Trophoblast cell (in vitro differentiated cells and primary cell): ENCODE data around the gene CAAP1.
A peak's percentile ranks its signal among the peaks of the same experiment; 100 is the strongest.

Source experiments
- DNase-seq, 2 donors: peaks; one replicate each; pipeline ENCODE4 v3.0.0-alpha.2; 2016
- H2AFZ ChIP-seq: 2 replicates; pipeline ENCODE4 v1.6.1; 2013; ENCODE audit warnings: low read length, moderate library complexity, mild to moderate bottlenecking; ENCODE audit not compliant: insufficient read depth, poor library complexity
- H2AK5ac ChIP-seq: 2 replicates; pipeline ENCODE4 v1.6.1; 2013; ENCODE audit warnings: mild to moderate bottlenecking, low read length
- H2BK120ac ChIP-seq: 2 replicates; pipeline ENCODE4 v1.6.1; 2013; ENCODE audit warnings: low read length, mild to moderate bottlenecking, moderate library complexity; ENCODE audit not compliant: insufficient read depth, poor library complexity
- H2BK12ac ChIP-seq: 2 replicates; pipeline ENCODE4 v1.6.1; 2013; ENCODE audit warnings: mild to moderate bottlenecking, low read length, moderate library complexity
- H2BK5ac ChIP-seq: 2 replicates; pipeline ENCODE4 v1.6.1; 2013; ENCODE audit warnings: low read length, low read depth, moderate library complexity, mild to moderate bottlenecking; ENCODE audit not compliant: poor library complexity
- H3K14ac ChIP-seq: 2 replicates; pipeline ENCODE4 v1.6.1; 2013; ENCODE audit warnings: mild to moderate bottlenecking, low read length
- H3K18ac ChIP-seq: 2 replicates; pipeline ENCODE4 v1.6.1; 2013; ENCODE audit warnings: mild to moderate bottlenecking, low read length
- H3K23ac ChIP-seq: 2 replicates; pipeline ENCODE4 v1.6.1; 2013; ENCODE audit warnings: low read length
- H3K27ac ChIP-seq: 2 replicates; pipeline ENCODE4 v1.5.1; 2013; ENCODE audit warnings: low read depth, mild to moderate bottlenecking, inconsistent platforms, low read length, moderate library complexity
- H3K27me3 ChIP-seq: 2 replicates; pipeline ENCODE4 v1.6.1; 2013; ENCODE audit warnings: inconsistent platforms, mild to moderate bottlenecking, low read length, moderate library complexity; ENCODE audit not compliant: insufficient read depth
- H3K36me3 ChIP-seq, 2 experiments: 1 replicate in 1 of 2; 2 replicates in 1 of 2; pipeline ENCODE4 v1.6.1; 2013; ENCODE audit warnings: low read length in 2 of 2, mild to moderate bottlenecking in 2 of 2, moderate library complexity in 1 of 2; ENCODE audit not compliant: insufficient read depth in 2 of 2, control insufficient read depth in 1 of 2
- H3K4ac ChIP-seq: 2 replicates; pipeline ENCODE4 v1.6.1; 2013; ENCODE audit warnings: low read depth, mild to moderate bottlenecking, low read length, moderate library complexity
- H3K4me1 ChIP-seq, 2 experiments: 1 replicate in 1 of 2; 2 replicates in 1 of 2; pipeline ENCODE4 v1.6.1; 2013; ENCODE audit warnings: low read length in 2 of 2, mild to moderate bottlenecking in 2 of 2, moderate library complexity in 1 of 2; ENCODE audit not compliant: insufficient read depth in 2 of 2, control insufficient read depth in 1 of 2
- H3K4me2 ChIP-seq: 2 replicates; pipeline ENCODE4 v1.6.1; 2013; ENCODE audit warnings: inconsistent platforms, mild to moderate bottlenecking, low read length, moderate library complexity
- H3K4me3 ChIP-seq: 2 replicates; pipeline ENCODE4 v1.5.1; 2013; ENCODE audit warnings: mild to moderate bottlenecking, low read depth, low read length, inconsistent platforms
- H3K79me1 ChIP-seq: one replicate; pipeline ENCODE4 v1.6.1; 2013; ENCODE audit warnings: low read length
- H3K79me2 ChIP-seq: 2 replicates; pipeline ENCODE4 v1.6.1; 2013; ENCODE audit warnings: low read length, mild to moderate bottlenecking; ENCODE audit not compliant: control insufficient read depth, insufficient read depth, poor library complexity
- H3K9ac ChIP-seq: 2 replicates; pipeline ENCODE4 v1.6.1; 2013; ENCODE audit warnings: mild to moderate bottlenecking, low read length
- H3K9me3 ChIP-seq: 2 replicates; pipeline ENCODE4 v1.6.1; 2013; ENCODE audit warnings: low read depth, mild to moderate bottlenecking, control low read depth, inconsistent platforms, low read length; ENCODE audit not compliant: insufficient read depth
- H4K12ac ChIP-seq: 2 replicates; pipeline ENCODE4 v1.6.1; 2013; ENCODE audit warnings: low read depth, mild to moderate bottlenecking, low read length, moderate library complexity
- H4K8ac ChIP-seq: 2 replicates; pipeline ENCODE4 v1.6.1; 2013; ENCODE audit warnings: low read depth, mild to moderate bottlenecking, low read length, moderate library complexity
- H4K91ac ChIP-seq: one replicate; pipeline ENCODE4 v1.6.1; 2013; ENCODE audit warnings: low read depth, mild to moderate bottlenecking, low read length, moderate library complexity
- WGBS: extraction: QIAGEN DNeasy Blood & Tissue Kit; methylation state at CpG from one replicate; pipeline ENCODE4 v1.1.7; 2013; ENCODE audit warnings: missing lambda C conversion rate; ENCODE audit not compliant: insufficient read length, insufficient coverage; ENCODE audit errors: extremely low coverage; 5-methylcytosine and 5-hydroxymethylcytosine counted together

The CAAP1 gene

GRCh38 chr9:26913138-26913668, 20.6 kb upstream of the CAAP1 start:
- Histone ChIP-seq H3K4me2 (no peak overlapping the region), H4K91ac (no peak overlapping the region), H3K4ac (no peak overlapping the region), H2BK5ac (no peak overlapping the region), H3K27me3 (no peaks in the 10 kb centered on the region), H3K14ac (no peak overlapping the region), H3K9ac (no peak overlapping the region), H3K4me3 (no peak overlapping the region), H3K79me2 (no peaks in the 10 kb centered on the region), H2AFZ (no peak overlapping the region), H2BK120ac (no peak overlapping the region), H4K8ac (no peak overlapping the region), H3K23ac (no peak overlapping the region), H2AK5ac (no peak overlapping the region), H3K18ac (no peak overlapping the region), H3K36me3 (peaks cover 15% of the 10 kb centered on the region in 2 experiments), H3K9me3 (no peaks in the 10 kb centered on the region), H3K27ac (no peak overlapping the region), H2BK12ac (no peak overlapping the region), H4K12ac (no peak overlapping the region), H3K79me1 (no peaks in the 10 kb centered on the region), H3K4me1 (no peaks in the 10 kb centered on the region)
- no peak for DNase-seq
- no CpG with 5 or more reads among the region's 2 CpGs for WGBS

GRCh38 chr9:26904671-26905070, 12.1 kb upstream of the CAAP1 start:
- Histone ChIP-seq H3K79me1 (no peaks in the 10 kb centered on the region), H3K18ac (no peak overlapping the region), H4K8ac (no peak overlapping the region), H3K4me2 (no peak overlapping the region), H3K27me3 (no peaks in the 10 kb centered on the region), H2BK120ac (no peak overlapping the region), H3K4me3 (no peak overlapping the region), H2AK5ac (no peak overlapping the region), H3K4me1 (no peaks in the 10 kb centered on the region), H3K9me3 (no peaks in the 10 kb centered on the region), H4K12ac (no peak overlapping the region), H3K23ac (no peak overlapping the region), H2BK12ac (no peak overlapping the region), H3K14ac (no peak overlapping the region), H3K27ac (no peak overlapping the region), H3K36me3 (peaks cover 12% of the 10 kb centered on the region in 2 experiments), H3K4ac (no peak overlapping the region), H3K79me2 (no peaks in the 10 kb centered on the region), H4K91ac (no peak overlapping the region), H2AFZ (no peak overlapping the region), H2BK5ac (no peak overlapping the region), H3K9ac (no peak overlapping the region)
- no peak for DNase-seq
- no CpG with 5 or more reads among the region's 1 CpG for WGBS

- Histone ChIP-seq H3K9ac (no peak overlapping the region), H2AK5ac (no peak overlapping the region), H3K4me1 (no peaks in the 10 kb centered on the region), H3K27me3 (no peaks in the 10 kb centered on the region), H3K4ac (no peak overlapping the region), H3K4me3 (no peak overlapping the region), H3K79me2 (no peaks in the 10 kb centered on the region), H3K18ac (no peak overlapping the region), H2AFZ (no peak overlapping the region), H3K23ac (no peak overlapping the region), H2BK12ac (no peak overlapping the region), H3K36me3 (peaks cover 9 to 12% of the 10 kb centered on the region in 2 experiments), H3K9me3 (no peaks in the 10 kb centered on the region), H2BK120ac (no peak overlapping the region), H3K4me2 (no peak overlapping the region), H3K27ac (no peak overlapping the region), H2BK5ac (no peak overlapping the region), H4K8ac (no peak overlapping the region), H3K14ac (no peak overlapping the region), H3K79me1 (no peaks in the 10 kb centered on the region), H4K91ac (no peak overlapping the region), H4K12ac (no peak overlapping the region)
- no CpG with 5 or more reads among the region's 3 CpGs for WGBS
- DNase-seq, result no peak
These were observed 11.5 kb upstream of the CAAP1 start for GRCh38 chr9:26904070-26904469.

GRCh38 chr9:26893030-26893676, 551 bp upstream of the CAAP1 start:
- Histone ChIP-seq H3K4me1 (no peaks in the 10 kb centered on the region), H2AFZ (no peak overlapping the region), H2AK5ac (no peak overlapping the region), H3K4me3 (no peak overlapping the region), H4K8ac (peak overlapping the region; percentile 77), H3K14ac (no peak overlapping the region), H3K79me1 (peaks cover 3% of the 10 kb centered on the region), H2BK120ac (no peak overlapping the region), H3K9me3 (no peaks in the 10 kb centered on the region), H3K18ac (no peak overlapping the region), H3K79me2 (peaks cover 3% of the 10 kb centered on the region), H3K27me3 (no peaks in the 10 kb centered on the region), H3K9ac (no peak overlapping the region), H3K23ac (no peak overlapping the region), H2BK12ac (no peak overlapping the region), H2BK5ac (no peak overlapping the region), H3K27ac (no peak overlapping the region), H4K12ac (peak overlapping the region; percentile 85), H4K91ac (no peak overlapping the region), H3K36me3 (no peaks in the 10 kb centered on the region), H3K4ac (no peak overlapping the region), H3K4me2 (peak overlapping the region; percentile 63)
- DNase-seq, result no peak
- no CpG with 5 or more reads among the region's 7 CpGs for WGBS
